WTC11 (cell line): ENCODE data around the gene SNRPB2.

Source experiments
- ATF3 ChIP-seq: sonication (generic); formaldehyde crosslinking; conservative IDR thresholded peaks from 2 replicates; pipeline ENCODE4 v1.8.1; 2022; ENCODE audit warnings: mild to moderate bottlenecking, missing genetic modification reagents
- CTCF ChIP-seq: fragments of 200-600 bp; IDR thresholded peaks from 2 replicates; pipeline ENCODE4 v1.8.0; 2022; ENCODE audit warnings: antibody characterized with exemption
- NFYB ChIP-seq: sonication (generic); formaldehyde crosslinking; conservative IDR thresholded peaks from 2 replicates; pipeline ENCODE4 v1.8.0; 2022; ENCODE audit warnings: low read depth, missing genetic modification reagents
- ZNF416 ChIP-seq: fragments of 250-450 bp; sonication (Bioruptor Pico); IDR thresholded peaks from 2 replicates; pipeline ENCODE4 v1.9.0; 2021; ENCODE audit warnings: mild to moderate bottlenecking, inconsistent platforms

- TF ChIP-seq CTCF = no peak
- no peak for TF ChIP-seq NFYB (CRISPR knock-in tag)
- TF ChIP-seq ATF3 = no peak
- no peak for TF ChIP-seq ZNF416 (CRISPR knock-in tag)
These were observed 17.5 kb downstream of the SNRPB2 start for GRCh38 chr20:16747291-16747811.
